H1 (cell line): ENCODE measurements around the gene E2F2. TPM values are rescaled to one million over a fixed set of nuclear protein-coding genes. Genes with fewer than 3 reads are reported as not detected.
A peak's percentile ranks its signal among the peaks of the same experiment; 100 is the strongest.

Experiments
- CTCF ChIA-PET: fragments of 300-600 bp; sonication (Branson Sonifier 250); formaldehyde crosslinking; loops from one replicate; lab custom pipeline; 2021; ENCODE audit not compliant: partially characterized antibody; lab: Charles Lee
- POLR2A ChIA-PET: fragments of 300-600 bp; sonication (Branson Sonifier 250); formaldehyde crosslinking; loops from one replicate; lab custom pipeline; 2021; ENCODE audit warnings: inconsistent platforms; ENCODE audit not compliant: partially characterized antibody; lab: Charles Lee
- DNase-seq, 2 experiments: peaks; one replicate each; pipeline versions ENCODE4 v3.0.0 to v3.0.0-alpha.2; 2010 to 2022; ENCODE audit warnings: low spot score in 2 of 2, low read depth in 1 of 2, mixed read lengths in 1 of 2
- FAIRE-seq: peaks from 2 replicates; lab custom pipeline; 2011; peaks lifted over from hg19 to GRCh38; lab: Jason Lieb, UNC
- H2AFZ ChIP-seq: 2 replicates; pipeline ENCODE4 v1.8.1; 2012; ENCODE audit warnings: low read length, inconsistent platforms
- H2AK5ac ChIP-seq: 2 replicates; pipeline ENCODE4 v1.6.1; 2013; ENCODE audit warnings: low read depth, low read length
- H2BK120ac ChIP-seq: replicated peaks from 2 replicates; pipeline ENCODE3; 2013; ENCODE audit warnings: low read depth, low read length, inconsistent platforms
- H2BK12ac ChIP-seq: 2 replicates; pipeline ENCODE4 v1.6.1; 2013; ENCODE audit warnings: low read depth, low read length
- H2BK15ac ChIP-seq: 2 replicates; pipeline ENCODE4 v1.6.1; 2013; ENCODE audit warnings: low read length
- H2BK20ac ChIP-seq: 2 replicates; pipeline ENCODE4 v1.6.1; 2013; ENCODE audit warnings: low read length
- H2BK5ac ChIP-seq: 2 replicates; pipeline ENCODE4 v1.6.1; 2013; ENCODE audit warnings: low read depth, low read length
- H3K14ac ChIP-seq: 2 replicates; pipeline ENCODE4 v1.6.1; 2013; ENCODE audit warnings: inconsistent platforms; ENCODE audit not compliant: insufficient read length
- H3K18ac ChIP-seq: 2 replicates; pipeline ENCODE4 v1.6.1; 2013; ENCODE audit warnings: low read length; ENCODE audit errors: extremely low read depth
- H3K23ac ChIP-seq: 2 replicates; pipeline ENCODE4 v1.6.1; 2013; ENCODE audit warnings: inconsistent platforms; ENCODE audit not compliant: insufficient read length
- H3K23me2 ChIP-seq: 2 replicates; pipeline ENCODE4 v1.6.1; 2013; ENCODE audit warnings: low read depth, low read length
- H3K27ac ChIP-seq: 2 replicates; pipeline ENCODE4 v1.6.1; 2011; ENCODE audit warnings: low read depth, low read length, inconsistent platforms
- H3K27me3 ChIP-seq, 4 experiments: replicated peaks in 1 of 4; 1 replicate in 1 of 4; 2 replicates in 3 of 4; pipeline versions ENCODE4 v1.6.1 to v1.8.1; 2011 to 2013; ENCODE audit warnings: low read length in 3 of 4, mild to moderate bottlenecking in 3 of 4, inconsistent platforms in 2 of 4, mixed read lengths in 2 of 4, moderate library complexity in 1 of 4; ENCODE audit not compliant: control insufficient read depth in 3 of 4, insufficient read depth in 3 of 4; ENCODE audit errors: extremely low read depth in 1 of 4
- H3K36me3 ChIP-seq, 4 experiments: 2 replicates each; pipeline versions ENCODE4 v1.6.1 to v1.8.1; 2011 to 2013; ENCODE audit warnings: mild to moderate bottlenecking in 4 of 4, low read length in 3 of 4, moderate library complexity in 2 of 4, control low read depth in 1 of 4, inconsistent platforms in 1 of 4; ENCODE audit not compliant: insufficient read depth in 4 of 4, control insufficient read depth in 2 of 4
- H3K4ac ChIP-seq: replicated peaks from 2 replicates; pipeline ENCODE3; 2013; ENCODE audit warnings: low read length, low read depth, mixed read lengths, inconsistent platforms; ENCODE audit not compliant: insufficient read length
- H3K4me1 ChIP-seq, 4 experiments: replicated peaks in 1 of 4; 1 replicate in 1 of 4; 2 replicates in 3 of 4; pipeline versions ENCODE4 v1.6.1 to v1.8.1; 2011 to 2013; ENCODE audit warnings: low read length in 3 of 4, inconsistent platforms in 2 of 4, mixed read lengths in 1 of 4; ENCODE audit not compliant: insufficient read depth in 4 of 4, control insufficient read depth in 3 of 4
- H3K4me2 ChIP-seq, 2 experiments: 2 replicates each; pipeline versions ENCODE4 v1.6.1 to v1.8.1; 2011 to 2013; ENCODE audit warnings: low read depth in 2 of 2, low read length in 2 of 2, control low read depth in 1 of 2, inconsistent platforms in 1 of 2, mild to moderate bottlenecking in 1 of 2; ENCODE audit not compliant: insufficient read depth in 1 of 2
- H3K4me3 ChIP-seq, 4 experiments: fragments of 200-600, 300-600 bp in 1 of 4; sonication (generic), shearing (Covaris generic), sonication (Bioruptor Twin) in 1 of 4; 2 replicates each; pipeline versions ENCODE4 v1.5.1 to v1.8.1; 2011 to 2016; ENCODE audit warnings: low read length in 4 of 4, low read depth in 3 of 4, control low read depth in 2 of 4, inconsistent platforms in 2 of 4, mild to moderate bottlenecking in 2 of 4, mixed read lengths in 1 of 4, moderate library complexity in 1 of 4; ENCODE audit not compliant: insufficient read depth in 2 of 4; ENCODE audit errors: extremely low read depth in 1 of 4
- H3K56ac ChIP-seq: replicated peaks from 2 replicates; pipeline ENCODE3; 2013; ENCODE audit warnings: low read depth, mild to moderate bottlenecking, mixed read lengths, low read length, inconsistent platforms; ENCODE audit not compliant: insufficient read length
- H3K79me1 ChIP-seq: 2 replicates; pipeline ENCODE4 v1.6.1; 2013; ENCODE audit warnings: low read depth, low read length, control low read depth
- H3K79me2 ChIP-seq, 2 experiments: 2 replicates each; pipeline versions ENCODE4 v1.6.1 to v1.8.1; 2012 to 2013; ENCODE audit warnings: low read length in 2 of 2, mild to moderate bottlenecking in 2 of 2, inconsistent platforms in 1 of 2; ENCODE audit not compliant: insufficient read depth in 2 of 2, control insufficient read depth in 1 of 2
- H3K9ac ChIP-seq, 4 experiments: replicated peaks in 1 of 4; 1 replicate in 1 of 4; 2 replicates in 3 of 4; pipeline versions ENCODE4 v1.6.1 to v1.8.1; 2011 to 2013; ENCODE audit warnings: low read depth in 3 of 4, low read length in 3 of 4, control low read depth in 2 of 4, mild to moderate bottlenecking in 2 of 4, moderate library complexity in 2 of 4, inconsistent platforms in 1 of 4; ENCODE audit errors: extremely low read depth in 1 of 4
- H3K9me3 ChIP-seq, 2 experiments: 2 replicates each; pipeline versions ENCODE4 v1.6.1 to v1.8.1; 2012 to 2013; ENCODE audit warnings: mild to moderate bottlenecking in 2 of 2, moderate library complexity in 2 of 2, control low read depth in 1 of 2, inconsistent platforms in 1 of 2, low read depth in 1 of 2, low read length in 1 of 2, mixed read lengths in 1 of 2; ENCODE audit not compliant: insufficient read depth in 2 of 2
- H4K20me1 ChIP-seq, 2 experiments: replicated peaks in 1 of 2; 2 replicates each; pipeline versions ENCODE3 to v1.8.1; 2011 to 2013; ENCODE audit warnings: inconsistent platforms in 2 of 2, low read length in 2 of 2, mild to moderate bottlenecking in 1 of 2; ENCODE audit not compliant: insufficient read depth in 2 of 2, control insufficient read depth in 1 of 2
- H4K5ac ChIP-seq: 2 replicates; pipeline ENCODE4 v1.6.1; 2013; ENCODE audit warnings: low read length, low read depth, mixed read lengths, inconsistent platforms; ENCODE audit not compliant: insufficient read length
- H4K8ac ChIP-seq: 2 replicates; pipeline ENCODE4 v1.8.0; 2013; ENCODE audit warnings: mild to moderate bottlenecking, moderate library complexity, low read length, inconsistent platforms; ENCODE audit not compliant: insufficient read depth; ENCODE audit errors: extremely low read depth
- H4K91ac ChIP-seq: replicated peaks from 2 replicates; pipeline ENCODE3; 2013; ENCODE audit warnings: low read length, mixed read lengths, inconsistent platforms; ENCODE audit not compliant: insufficient read length
- EP300 ChIP-seq, 2 experiments: IDR thresholded peaks; 1 replicate in 1 of 2; 2 replicates in 1 of 2; pipeline ENCODE4 v1.6.1; 2011 to 2012; ENCODE audit warnings: low read depth in 2 of 2, low read length in 2 of 2, mild to moderate bottlenecking in 2 of 2, borderline replicate concordance in 1 of 2, inconsistent platforms in 1 of 2, moderate library complexity in 1 of 2
- GTF2F1 ChIP-seq: IDR thresholded peaks from 2 replicates; pipeline ENCODE4 v1.6.1; 2012; ENCODE audit warnings: low read depth, low read length, improper control_type of control experiment, borderline replicate concordance
- SAP30 ChIP-seq: fragments of 300-600 bp; sonication (generic); IDR thresholded peaks from 2 replicates; pipeline ENCODE4 v1.7.1; 2012; ENCODE audit warnings: low read length, moderate library complexity, mild to moderate bottlenecking, inconsistent platforms; ENCODE audit not compliant: insufficient read depth, insufficient replicate concordance
- WGBS, 2 experiments: shearing (Covaris generic) in 1 of 2; methylation state at CpG; one replicate each; pipeline versions ENCODE4 v1.1.6 to v1.1.7; 2013 to 2015; ENCODE audit warnings: low lambda C conversion rate in 2 of 2, mixed read lengths in 2 of 2, inconsistent platforms in 1 of 2, low coverage in 1 of 2, missing lambda C conversion rate in 1 of 2; ENCODE audit not compliant: insufficient replicate concordance in 2 of 2, insufficient coverage in 1 of 2, insufficient read length in 1 of 2; ENCODE audit errors: extremely low coverage in 1 of 2, missing lambda C conversion rate in 1 of 2; 5-methylcytosine and 5-hydroxymethylcytosine counted together
- polyA plus RNA-seq, 7 experiments: library from polyadenylated mRNA; depleted of rRNA in 3 of 7; stranded (reverse) in 5 of 7; unstranded in 2 of 7; fragments of >200 nt in 5 of 7; fragments of 200-250 nt in 2 of 7; gene quantifications; 1 replicate in 5 of 7; 2 replicates in 1 of 7; 4 replicates in 1 of 7; pipeline versions ENCODE4 v1.2.1 to v1.2.3, GENCODE V29; 2011 to 2013; ENCODE audit warnings: missing spikeins in 2 of 7, mixed read lengths in 2 of 7
- total RNA-seq: library from RNA; stranded (reverse); fragmentation: NEBNext Ultra II Directional; extraction: Animal tissue kit (Norgen Biotek cat#: 25700); gene quantifications from 2 replicates; pipeline ENCODE4 v1.2.1, GENCODE V29; 2021
- TF ChIP-seq, protein P1 (sequence below): IDR thresholded peaks from 2 replicates; pipeline ENCODE4 v1.6.1; 2012; ENCODE audit warnings: low read length, inconsistent platforms

Gene E2F2
- total and polyA plus RNA-seq, 2 of the 8 experiments (the other 6 are each of a cell fraction or from before 2014, with no cell fraction given), result 1.8 to 7.0 TPM

DNA sequence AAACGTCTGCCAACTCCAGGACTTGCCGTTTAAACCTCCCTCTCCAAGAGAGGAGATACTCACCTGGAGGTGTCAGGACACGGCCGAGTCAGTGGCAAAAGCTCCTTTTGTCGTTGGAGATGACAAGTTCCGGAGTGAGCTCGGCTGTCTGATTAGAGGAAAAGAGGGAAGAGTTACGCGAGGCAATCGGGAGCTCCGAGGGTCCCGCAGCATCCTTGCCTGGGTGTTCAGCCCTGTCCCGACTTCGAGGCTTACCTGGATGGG is 27.8 kb upstream of the E2F2 start:
- Histone ChIP-seq H3K79me2 (peaks cover 4 to 20% of the 10 kb centered on the region in 2 experiments), H2BK12ac (no peak overlapping the region), H2BK120ac (no peak overlapping the region), H3K56ac (peak overlapping the region; percentile 67), H3K79me1 (no peaks in the 10 kb centered on the region; the same call in 1 of the 2 replicates), H3K23ac (no peak overlapping the region), H2BK15ac (no peak overlapping the region), H3K14ac (no peak overlapping the region), H3K9ac (peak overlapping the region; percentile 63 to 80 (median 76)), H3K4me3 (peak overlapping the region; percentile 66 to 98 (median 94)), H2BK5ac (peak overlapping the region; percentile 74; the same call in 1 of the 2 replicates), H4K8ac (no peak overlapping the region), H2AK5ac (no peak overlapping the region), H3K27me3 (peaks cover 0 to 4% (median 0%) of the 10 kb centered on the region in 4 experiments; a peak in 2 of 7 replicates), H4K5ac (no peak overlapping the region), H2BK20ac (no peak overlapping the region), H3K36me3 (peaks cover 0 to 19% (median 0%) of the 10 kb centered on the region in 4 experiments; a peak in 5 of 8 replicates), H3K4me2 (peak overlapping the region; percentile 87 to 98), H3K23me2 (peaks cover 28% of the 10 kb centered on the region), H3K27ac (peak overlapping the region; percentile 39), H4K91ac (no peak overlapping the region), H3K18ac (peak overlapping the region; percentile 93), H3K4me1 (peaks cover 24 to 34% (median 29%) of the 10 kb centered on the region in 4 experiments), H2AFZ (no peak overlapping the region), H4K20me1 (peaks cover 5 to 13% of the 10 kb centered on the region in 2 experiments), H3K9me3 (no peaks in the 10 kb centered on the region), H3K4ac (no peak overlapping the region)
- no peak for DNase-seq
- WGBS, 2 experiments, result 0% methylated on average over 13 of the region's 14 CpGs; no CpG with 5 or more reads in 1 of the 2 experiments
- TF ChIP-seq GTF2F1 (no peak), SAP30 (peak; percentile 77), EP300 (IDR thresholded peaks at IDR 0.05; ENCODE audit: borderline replicate concordance in 1 of 2, low read depth in 2 of 2, low read length in 2 of 2) (no peak)
- TF ChIP-seq, protein P1, sequence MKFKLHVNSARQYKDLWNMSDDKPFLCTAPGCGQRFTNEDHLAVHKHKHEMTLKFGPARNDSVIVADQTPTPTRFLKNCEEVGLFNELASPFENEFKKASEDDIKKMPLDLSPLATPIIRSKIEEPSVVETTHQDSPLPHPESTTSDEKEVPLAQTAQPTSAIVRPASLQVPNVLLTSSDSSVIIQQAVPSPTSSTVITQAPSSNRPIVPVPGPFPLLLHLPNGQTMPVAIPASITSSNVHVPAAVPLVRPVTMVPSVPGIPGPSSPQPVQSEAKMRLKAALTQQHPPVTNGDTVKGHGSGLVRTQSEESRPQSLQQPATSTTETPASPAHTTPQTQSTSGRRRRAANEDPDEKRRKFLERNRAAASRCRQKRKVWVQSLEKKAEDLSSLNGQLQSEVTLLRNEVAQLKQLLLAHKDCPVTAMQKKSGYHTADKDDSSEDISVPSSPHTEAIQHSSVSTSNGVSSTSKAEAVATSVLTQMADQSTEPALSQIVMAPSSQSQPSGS, result peak; percentile 50; the same call in 1 of the 2 replicates
- no peak for FAIRE-seq
- CTCF ChIA-PET, result interaction anchor here (1.0 to 21.9 kb wide), 12 partner anchors 13 to 133 kb away, joined by 3 to 706 read pairs (median 4); partner anchors contain the start of gene RPL11
- POLR2A ChIA-PET, result interaction anchor here (0.6 to 20.4 kb wide), 21 partner anchors 8 to 236 kb away, joined by 3 to 547 read pairs (median 5); partner anchors contain the start of genes HNRNPR and RPL11
